AG10803 (cell line): ENCODE results near the gene EVA1B.

Experiments
- DNase-seq: peaks from one replicate; pipeline ENCODE4 v3.0.0; 2010; ENCODE audit warnings: low read depth
- H3K4me3 ChIP-seq: 2 replicates; pipeline ENCODE4 v1.5.1; 2011; ENCODE audit warnings: mild to moderate bottlenecking, low read length, control low read depth
- CTCF ChIP-seq: conservative IDR thresholded peaks from 2 replicates; pipeline ENCODE4 v1.5.1; 2011; ENCODE audit warnings: mild to moderate bottlenecking, low read length, control low read depth, inconsistent platforms

Gene EVA1B

DNA sequence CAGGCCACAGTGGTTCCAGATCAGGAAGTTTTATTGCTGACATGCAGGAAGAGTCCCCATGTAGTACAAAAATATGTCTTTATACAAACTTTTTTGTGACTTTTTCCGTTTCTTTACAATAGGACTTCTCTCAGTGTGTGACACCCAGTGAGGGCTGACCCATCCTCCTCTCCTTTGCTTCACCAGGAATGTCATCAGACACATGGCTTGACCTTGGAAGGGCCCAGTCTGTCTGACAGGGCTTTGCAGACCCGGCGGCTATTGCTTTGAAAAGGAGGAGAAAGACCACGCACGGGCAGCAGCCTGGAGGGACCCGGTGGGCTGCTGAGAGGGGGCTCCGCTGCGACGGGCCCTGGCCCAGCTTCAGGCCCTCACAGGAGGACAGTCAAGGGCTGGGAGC, 16.2 kb upstream of the EVA1B start:
- no peak for DNase-seq
- H3K4me3 ChIP-seq: no peak overlapping the region
- no peak for TF ChIP-seq CTCF

DNA sequence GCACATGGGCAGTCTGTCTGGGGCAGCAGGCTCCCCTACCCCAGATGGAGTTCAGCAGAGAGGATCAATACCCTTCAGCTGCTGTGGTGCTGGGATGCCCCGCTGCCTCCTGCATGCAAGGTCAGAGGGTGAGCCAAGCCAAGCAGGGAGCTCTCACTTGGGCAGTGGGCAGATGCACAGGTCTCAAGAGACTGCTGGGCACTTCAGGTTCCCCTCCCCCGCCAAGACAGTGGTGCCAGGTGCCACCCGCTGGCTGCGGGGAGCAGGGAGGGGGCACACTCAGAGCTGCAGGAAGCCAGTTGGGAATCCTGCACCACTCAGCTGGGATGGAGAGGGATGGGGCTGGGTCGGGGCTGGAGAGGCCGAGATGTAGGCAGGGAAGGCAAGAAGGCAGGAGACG, 15.8 kb upstream of the EVA1B start:
- no peak overlapping the region for H3K4me3 ChIP-seq
- no peak for TF ChIP-seq CTCF
- no peak for DNase-seq

GRCh38 chr1:36337830-36338229, 14.4 kb upstream of the EVA1B start:
- no peak for TF ChIP-seq CTCF
- H3K4me3 ChIP-seq: no peak overlapping the region
- no peak for DNase-seq

GRCh38 chr1:36330940-36331339, 7.5 kb upstream of the EVA1B start:
- no peak for TF ChIP-seq CTCF
- H3K4me3 ChIP-seq: no peak overlapping the region
- no peak for DNase-seq

DNA sequence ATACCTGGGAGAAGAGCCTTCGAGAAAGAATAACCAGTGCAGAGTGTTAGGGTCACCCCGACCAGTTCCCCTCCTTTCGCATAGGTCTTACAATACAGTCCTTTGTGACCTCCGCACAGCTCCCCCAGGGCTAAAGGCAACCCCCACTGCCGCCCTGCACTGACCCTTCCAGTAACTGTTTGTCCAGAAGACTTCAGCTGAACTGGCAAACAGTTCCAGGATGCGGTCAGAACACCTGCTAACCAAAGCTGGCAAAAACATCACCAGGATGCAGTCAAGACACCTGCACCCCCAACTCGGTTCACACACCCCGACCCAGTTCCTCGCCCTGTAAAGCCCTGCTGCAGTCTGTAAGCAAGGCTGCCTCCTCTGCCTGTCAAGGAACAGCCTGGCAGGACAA, 6.4 kb upstream of the EVA1B start:
- H3K4me3 ChIP-seq: no peak overlapping the region
- TF ChIP-seq CTCF: no peak

DNA sequence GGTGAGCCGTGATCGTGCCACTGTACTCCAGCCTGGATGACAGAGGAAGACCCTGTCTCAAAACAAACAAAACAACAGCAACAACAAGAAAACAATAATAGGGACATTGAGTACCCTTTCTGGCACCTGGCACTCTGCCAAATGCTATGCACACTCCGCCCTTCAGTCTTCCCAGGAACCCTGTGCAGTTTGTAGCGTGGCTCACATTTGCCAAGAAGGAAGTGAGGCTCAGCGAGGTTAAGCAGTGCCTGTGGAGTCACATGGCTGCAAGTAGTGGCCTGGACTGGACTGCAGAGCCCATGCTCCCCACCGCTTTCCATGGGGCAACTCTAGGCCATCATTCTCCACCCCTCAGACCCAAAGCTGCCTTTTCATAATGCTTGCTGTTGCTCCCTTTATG, 5.3 kb upstream of the EVA1B start:
- DNase-seq: no peak

More for the DNA sequence above, 6.4 kb upstream of the EVA1B start:
- no peak for DNase-seq

DNA sequence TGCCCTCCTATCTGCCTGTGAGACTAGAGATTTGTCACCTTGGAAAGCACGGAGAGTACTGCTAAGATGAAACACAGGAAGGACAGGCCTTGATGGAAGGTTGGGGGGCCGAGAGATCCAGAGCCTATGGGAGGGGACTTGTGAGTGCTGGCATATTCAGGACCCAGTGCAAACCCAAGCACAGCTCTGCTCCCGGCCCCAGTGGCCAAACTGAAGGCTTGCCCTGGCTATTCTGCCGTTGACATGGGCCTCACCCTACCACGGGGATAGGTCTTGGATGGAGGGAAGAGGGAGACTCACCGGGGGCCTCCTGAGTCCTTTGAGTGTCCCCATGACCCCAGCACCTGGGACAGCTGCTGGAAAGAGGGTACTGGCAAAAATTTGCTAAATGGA, 4.6 kb upstream of the EVA1B start:
- DNase-seq: no peak
- H3K4me3 ChIP-seq: no peak overlapping the region
- no peak for TF ChIP-seq CTCF

More for the DNA sequence above, 5.3 kb upstream of the EVA1B start:
- no peak for TF ChIP-seq CTCF
- no peak overlapping the region for H3K4me3 ChIP-seq
